ENCODE data around the gene ANKRD42.

DNA sequence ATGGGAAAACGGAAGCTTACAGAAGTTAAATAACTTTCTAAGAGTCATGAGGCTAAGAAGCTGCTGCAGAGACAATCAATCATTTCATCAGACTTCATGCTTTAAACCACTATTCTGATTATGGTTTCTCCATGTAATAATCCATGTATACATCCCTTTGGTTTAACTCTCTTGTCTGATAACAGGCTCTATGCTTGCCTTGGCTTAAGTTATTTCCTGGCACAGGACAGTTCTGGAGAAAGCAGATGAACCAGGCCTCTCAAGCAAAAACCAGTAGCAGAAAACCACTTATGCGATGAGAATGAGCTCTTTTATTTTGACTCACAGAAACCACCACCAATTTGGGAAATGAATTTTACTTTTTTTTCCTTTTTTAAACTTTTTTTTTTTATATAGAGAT, 43.1 kb upstream of the ANKRD42 start:
- TF ChIP-seq, protein P1, sequence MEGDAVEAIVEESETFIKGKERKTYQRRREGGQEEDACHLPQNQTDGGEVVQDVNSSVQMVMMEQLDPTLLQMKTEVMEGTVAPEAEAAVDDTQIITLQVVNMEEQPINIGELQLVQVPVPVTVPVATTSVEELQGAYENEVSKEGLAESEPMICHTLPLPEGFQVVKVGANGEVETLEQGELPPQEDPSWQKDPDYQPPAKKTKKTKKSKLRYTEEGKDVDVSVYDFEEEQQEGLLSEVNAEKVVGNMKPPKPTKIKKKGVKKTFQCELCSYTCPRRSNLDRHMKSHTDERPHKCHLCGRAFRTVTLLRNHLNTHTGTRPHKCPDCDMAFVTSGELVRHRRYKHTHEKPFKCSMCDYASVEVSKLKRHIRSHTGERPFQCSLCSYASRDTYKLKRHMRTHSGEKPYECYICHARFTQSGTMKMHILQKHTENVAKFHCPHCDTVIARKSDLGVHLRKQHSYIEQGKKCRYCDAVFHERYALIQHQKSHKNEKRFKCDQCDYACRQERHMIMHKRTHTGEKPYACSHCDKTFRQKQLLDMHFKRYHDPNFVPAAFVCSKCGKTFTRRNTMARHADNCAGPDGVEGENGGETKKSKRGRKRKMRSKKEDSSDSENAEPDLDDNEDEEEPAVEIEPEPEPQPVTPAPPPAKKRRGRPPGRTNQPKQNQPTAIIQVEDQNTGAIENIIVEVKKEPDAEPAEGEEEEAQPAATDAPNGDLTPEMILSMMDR (IDR thresholded peaks at IDR 0.05) = no peak
- TF ChIP-seq CREB1 (CRISPR knock-in tag; IDR thresholded peaks at IDR 0.05) (no peak), JUN (CRISPR knock-in tag; IDR thresholded peaks at IDR 0.05) (no peak), KAT7 (CRISPR knock-in tag; IDR thresholded peaks at IDR 0.05; ENCODE audit: borderline replicate concordance) (no peak), ZBTB21 (CRISPR knock-in tag; IDR thresholded peaks at IDR 0.05; ENCODE audit: borderline replicate concordance) (no peak), RORB (CRISPR knock-in tag; IDR thresholded peaks at IDR 0.05) (no peak)
- TF ChIP-seq, protein P2, sequence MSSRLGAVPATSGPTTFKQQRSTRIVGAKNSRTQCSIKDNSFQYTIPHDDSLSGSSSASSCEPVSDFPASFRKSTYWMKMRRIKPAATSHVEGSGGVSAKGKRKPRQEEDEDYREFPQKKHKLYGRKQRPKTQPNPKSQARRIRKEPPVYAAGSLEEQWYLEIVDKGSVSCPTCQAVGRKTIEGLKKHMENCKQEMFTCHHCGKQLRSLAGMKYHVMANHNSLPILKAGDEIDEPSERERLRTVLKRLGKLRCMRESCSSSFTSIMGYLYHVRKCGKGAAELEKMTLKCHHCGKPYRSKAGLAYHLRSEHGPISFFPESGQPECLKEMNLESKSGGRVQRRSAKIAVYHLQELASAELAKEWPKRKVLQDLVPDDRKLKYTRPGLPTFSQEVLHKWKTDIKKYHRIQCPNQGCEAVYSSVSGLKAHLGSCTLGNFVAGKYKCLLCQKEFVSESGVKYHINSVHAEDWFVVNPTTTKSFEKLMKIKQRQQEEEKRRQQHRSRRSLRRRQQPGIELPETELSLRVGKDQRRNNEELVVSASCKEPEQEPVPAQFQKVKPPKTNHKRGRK (CRISPR knock-in tag; IDR thresholded peaks at IDR 0.05; ENCODE audit: borderline replicate concordance) = no peak
- TF ChIP-seq, protein P3, sequence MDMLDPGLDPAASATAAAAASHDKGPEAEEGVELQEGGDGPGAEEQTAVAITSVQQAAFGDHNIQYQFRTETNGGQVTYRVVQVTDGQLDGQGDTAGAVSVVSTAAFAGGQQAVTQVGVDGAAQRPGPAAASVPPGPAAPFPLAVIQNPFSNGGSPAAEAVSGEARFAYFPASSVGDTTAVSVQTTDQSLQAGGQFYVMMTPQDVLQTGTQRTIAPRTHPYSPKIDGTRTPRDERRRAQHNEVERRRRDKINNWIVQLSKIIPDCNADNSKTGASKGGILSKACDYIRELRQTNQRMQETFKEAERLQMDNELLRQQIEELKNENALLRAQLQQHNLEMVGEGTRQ (CRISPR knock-in tag; IDR thresholded peaks at IDR 0.05) = no peak

Measured in WTC11 (cell line).